Measurements from ENCODE around the gene GFY.
A peak's percentile ranks its signal among the peaks of the same experiment; 100 is the strongest.

GFY gene

GRCh38 chr19:49473868-49474541 lies 48.8 kb downstream of the GFY start, which contains the start of gene FLT3LG:
Gene FLT3LG (plus strand): TSS chr19:49474215. CDS start chr19:49474640, 425 bp downstream.
- DNase-seq, result peak; percentile 75

DNA sequence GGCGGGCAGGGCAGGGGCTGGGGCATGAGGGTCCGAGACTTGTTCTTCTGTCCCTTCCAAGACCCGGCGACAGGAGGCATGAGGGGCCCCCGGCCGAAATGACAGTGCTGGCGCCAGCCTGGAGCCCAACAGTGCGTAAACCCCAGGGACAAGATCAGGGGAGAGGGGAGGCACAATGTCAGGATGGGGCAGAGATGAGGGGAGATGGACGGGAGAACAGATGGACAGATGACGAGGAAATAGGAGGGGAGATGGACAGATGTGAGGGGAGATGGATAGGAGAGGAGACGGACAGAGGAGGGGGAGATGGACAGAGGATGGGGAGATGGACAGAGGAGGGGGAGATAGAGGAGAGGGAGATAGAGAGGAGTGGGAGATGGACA lies 49.3 kb downstream of the GFY start:
- no peak for DNase-seq

- DNase-seq, result no peak
Measured at GRCh38 chr19:49475191-49475917, 50.2 kb downstream of the GFY start.

DNA sequence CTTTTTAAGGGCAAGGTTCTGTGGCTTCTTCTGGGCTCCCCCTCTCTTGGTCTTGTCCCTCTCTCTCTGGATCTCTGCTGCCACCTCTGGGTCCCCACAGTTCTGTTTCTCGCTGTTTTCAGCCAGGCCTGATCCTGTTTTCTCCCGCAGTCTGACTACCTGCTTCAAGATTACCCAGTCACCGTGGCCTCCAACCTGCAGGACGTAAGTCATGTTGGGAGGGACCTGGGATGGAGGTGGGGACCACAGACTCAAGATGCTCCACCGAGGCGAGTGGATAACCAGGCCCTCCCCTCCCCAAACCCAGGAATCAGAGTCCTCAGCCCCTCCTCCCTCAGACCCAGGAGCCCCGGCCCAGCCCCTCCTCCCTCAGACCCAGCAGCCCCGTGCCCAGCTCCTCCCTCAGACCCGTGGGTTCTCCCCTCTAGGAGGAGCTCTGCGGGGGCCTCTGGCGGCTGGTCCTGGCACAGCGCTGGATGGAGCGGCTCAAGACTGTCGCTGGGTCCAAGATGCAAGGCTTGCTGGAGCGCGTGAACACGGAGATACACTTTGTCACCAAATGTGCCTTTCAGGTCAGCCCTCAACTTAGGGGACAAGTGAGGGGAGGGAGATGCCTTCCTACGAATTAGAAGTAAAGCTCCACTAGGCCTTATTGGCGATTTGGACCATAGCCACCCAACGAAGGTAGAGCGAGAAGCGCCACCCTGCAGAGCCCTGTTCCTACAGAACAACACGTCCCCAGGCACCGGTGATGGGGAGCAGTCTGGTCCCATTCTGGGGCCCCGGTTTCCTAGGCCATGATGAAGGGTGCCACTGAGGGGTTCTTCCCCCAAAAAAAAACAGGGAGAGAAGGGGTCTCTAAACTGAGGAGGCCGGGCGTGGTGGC lies 51.0 kb downstream of the GFY start:
- DNase-seq, result no peak

All from fibroblast of upper back skin (primary cell).